ENCODE measurements around the gene CLN6.
"Not testable (repeated sequence)": the region's sequence is repeated elsewhere in the genome, so short reads cannot be mapped to it uniquely, and the experiment has no call there.

The CLN6 gene

GRCh38 chr15:68203956-68204355 lies 25.6 kb downstream of the CLN6 start:
- TF ChIP-seq, protein P1, sequence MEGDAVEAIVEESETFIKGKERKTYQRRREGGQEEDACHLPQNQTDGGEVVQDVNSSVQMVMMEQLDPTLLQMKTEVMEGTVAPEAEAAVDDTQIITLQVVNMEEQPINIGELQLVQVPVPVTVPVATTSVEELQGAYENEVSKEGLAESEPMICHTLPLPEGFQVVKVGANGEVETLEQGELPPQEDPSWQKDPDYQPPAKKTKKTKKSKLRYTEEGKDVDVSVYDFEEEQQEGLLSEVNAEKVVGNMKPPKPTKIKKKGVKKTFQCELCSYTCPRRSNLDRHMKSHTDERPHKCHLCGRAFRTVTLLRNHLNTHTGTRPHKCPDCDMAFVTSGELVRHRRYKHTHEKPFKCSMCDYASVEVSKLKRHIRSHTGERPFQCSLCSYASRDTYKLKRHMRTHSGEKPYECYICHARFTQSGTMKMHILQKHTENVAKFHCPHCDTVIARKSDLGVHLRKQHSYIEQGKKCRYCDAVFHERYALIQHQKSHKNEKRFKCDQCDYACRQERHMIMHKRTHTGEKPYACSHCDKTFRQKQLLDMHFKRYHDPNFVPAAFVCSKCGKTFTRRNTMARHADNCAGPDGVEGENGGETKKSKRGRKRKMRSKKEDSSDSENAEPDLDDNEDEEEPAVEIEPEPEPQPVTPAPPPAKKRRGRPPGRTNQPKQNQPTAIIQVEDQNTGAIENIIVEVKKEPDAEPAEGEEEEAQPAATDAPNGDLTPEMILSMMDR (IDR thresholded peaks at IDR 0.05; ENCODE audit: borderline replicate concordance, control extremely low read depth, extremely low read depth, insufficient read depth, missing control alignments): no peak
- no peak for DNase-seq (ENCODE audit: low spot score)
- in situ Hi-C loops (cut with MboI; ENCODE audit: low sequenced_read_pairs, unreplicated experiment): no loop called here

GRCh38 chr15:68203486-68203885 lies 26.0 kb downstream of the CLN6 start:
- TF ChIP-seq, protein P1 (IDR thresholded peaks at IDR 0.05; ENCODE audit: borderline replicate concordance, control extremely low read depth, extremely low read depth, insufficient read depth, missing control alignments): no peak
- in situ Hi-C loops (cut with MboI; ENCODE audit: low sequenced_read_pairs, unreplicated experiment): no loop called here
- no peak for DNase-seq (ENCODE audit: low spot score)

DNA sequence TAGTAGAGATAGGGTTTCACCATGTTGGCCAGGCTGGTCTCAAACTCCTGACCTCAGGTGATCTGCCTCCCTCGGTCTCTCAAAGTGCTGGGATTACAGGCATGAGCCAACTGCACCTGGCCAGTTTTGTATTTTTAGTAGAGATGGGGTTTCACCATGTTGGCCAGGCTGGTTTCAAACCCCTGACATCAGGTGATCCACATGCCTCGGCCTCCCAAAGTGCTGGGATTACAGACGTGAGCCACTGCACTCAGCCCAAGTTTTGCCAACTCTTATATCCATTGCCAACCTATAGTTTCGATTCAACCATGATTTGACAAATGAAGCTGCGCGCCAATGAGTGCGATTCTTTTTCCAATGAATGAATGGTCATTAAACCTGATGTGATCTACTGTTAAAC lies 26.5 kb downstream of the CLN6 start:
- DNase-seq (ENCODE audit: low spot score); in situ Hi-C loops (cut with MboI; ENCODE audit: low sequenced_read_pairs, unreplicated experiment): not testable (repeated sequence)

DNA sequence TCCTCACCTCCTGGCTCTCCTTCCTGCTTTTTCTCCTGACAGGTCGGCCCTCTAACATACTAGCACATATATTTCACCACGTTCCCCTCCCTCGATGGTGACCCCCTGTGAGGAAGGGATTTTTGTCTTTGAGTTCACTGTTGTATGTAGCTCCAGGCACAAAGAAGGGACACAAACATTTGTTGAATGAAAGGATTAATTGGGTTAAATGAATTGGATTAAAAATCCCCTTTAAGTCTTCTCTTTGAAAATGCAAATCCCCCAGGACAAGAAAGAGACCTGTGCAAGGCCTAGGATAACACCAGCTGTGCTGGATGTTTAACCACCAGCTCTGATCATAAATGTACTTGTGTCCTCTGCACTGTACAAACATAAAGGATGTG lies 27.7 kb downstream of the CLN6 start:
- no peak for DNase-seq (ENCODE audit: low spot score)
- in situ Hi-C loops (cut with MboI; ENCODE audit: low sequenced_read_pairs, unreplicated experiment): no loop called here
- TF ChIP-seq, protein P1 (IDR thresholded peaks at IDR 0.05; ENCODE audit: borderline replicate concordance, control extremely low read depth, extremely low read depth, insufficient read depth, missing control alignments): no peak

- in situ Hi-C loops (cut with MboI; ENCODE audit: low sequenced_read_pairs, unreplicated experiment): no loop called here
- TF ChIP-seq, protein P1 (IDR thresholded peaks at IDR 0.05; ENCODE audit: borderline replicate concordance, control extremely low read depth, extremely low read depth, insufficient read depth, missing control alignments): no peak
- no peak for DNase-seq (ENCODE audit: low spot score)
Observed at GRCh38 chr15:68201153-68201878, 28.2 kb downstream of the CLN6 start.

- TF ChIP-seq, protein P1 (IDR thresholded peaks at IDR 0.05; ENCODE audit: borderline replicate concordance, control extremely low read depth, extremely low read depth, insufficient read depth, missing control alignments): no peak
- no peak for DNase-seq (ENCODE audit: low spot score)
- in situ Hi-C loops (cut with MboI; ENCODE audit: low sequenced_read_pairs, unreplicated experiment): no loop called here
Observed at GRCh38 chr15:68200016-68200861, 29.3 kb downstream of the CLN6 start.

GRCh38 chr15:68199340-68199739 lies 30.2 kb downstream of the CLN6 start:
- in situ Hi-C loops (cut with MboI; ENCODE audit: low sequenced_read_pairs, unreplicated experiment): no loop called here
- no peak for DNase-seq (ENCODE audit: low spot score)
- TF ChIP-seq, protein P1 (IDR thresholded peaks at IDR 0.05; ENCODE audit: borderline replicate concordance, control extremely low read depth, extremely low read depth, insufficient read depth, missing control alignments): no peak

All from GM13976 (cell line).